GM19328 (cell line): ENCODE measurements around the gene KRT6B.
"Not testable (repeated sequence)": the region's sequence is repeated elsewhere in the genome, so short reads cannot be mapped to it uniquely, and the experiment has no call there.

ENCODE experiments used
- ATAC-seq: cut with Tn5 transposase; IDR thresholded peaks from one replicate; pipeline ENCODE4 v1.9.1; 2021; ENCODE audit warnings: mild to moderate bottlenecking, moderate library complexity; ENCODE audit not compliant: unreplicated experiment

KRT6B gene

DNA sequence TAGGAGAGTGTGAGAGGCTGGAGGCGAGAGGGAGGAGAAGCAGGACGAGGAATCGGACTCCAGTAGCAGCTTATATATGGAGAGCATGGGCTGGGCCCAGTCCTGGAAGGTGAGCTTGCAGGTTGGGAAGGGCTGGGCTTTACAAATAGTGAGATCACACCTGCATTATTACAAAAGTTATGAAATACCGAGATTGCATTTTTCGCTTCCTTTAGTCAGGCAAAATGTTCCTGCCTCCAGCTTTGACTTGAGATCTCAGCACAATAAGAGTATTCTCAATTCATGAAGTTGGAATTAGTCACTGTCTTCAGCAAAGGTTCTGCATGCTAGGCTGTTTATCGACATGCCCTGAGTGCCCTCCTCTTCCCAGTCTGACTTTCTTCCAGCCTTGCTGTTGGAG lies at the start of gene KRT6B:
TSS of gene KRT6B (minus strand) at position 46 of the 400 bp plus-strand sequence. CDS start 68 bp downstream, outside the sequence.
- ATAC-seq = no peak

DNA sequence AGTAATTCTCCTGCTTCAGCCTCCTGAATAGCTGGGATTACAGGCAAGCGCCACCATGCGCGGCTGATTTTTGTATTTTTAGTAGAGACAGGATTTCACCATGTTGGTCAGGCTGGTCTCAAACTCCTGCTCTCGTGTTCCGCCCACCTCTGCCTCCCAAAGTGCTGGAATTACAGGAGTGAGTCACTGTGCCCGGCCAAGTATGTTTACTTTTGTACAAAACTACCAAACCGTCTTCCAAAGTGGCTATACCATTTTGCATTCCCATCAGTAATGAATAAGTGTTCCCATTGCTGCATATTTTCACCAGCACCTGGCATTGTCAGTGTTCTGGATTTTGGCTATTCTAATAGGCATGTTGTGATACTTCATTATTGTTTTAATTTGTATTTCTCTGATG lies 49.5 kb upstream of the KRT6B start:
- ATAC-seq = no peak

GRCh38 chr12:52500574-52500973 lies 48.6 kb upstream of the KRT6B start:
- ATAC-seq = not testable (repeated sequence)

- ATAC-seq = no peak
Observed at GRCh38 chr12:52499806-52500560, 48.0 kb upstream of the KRT6B start.

DNA sequence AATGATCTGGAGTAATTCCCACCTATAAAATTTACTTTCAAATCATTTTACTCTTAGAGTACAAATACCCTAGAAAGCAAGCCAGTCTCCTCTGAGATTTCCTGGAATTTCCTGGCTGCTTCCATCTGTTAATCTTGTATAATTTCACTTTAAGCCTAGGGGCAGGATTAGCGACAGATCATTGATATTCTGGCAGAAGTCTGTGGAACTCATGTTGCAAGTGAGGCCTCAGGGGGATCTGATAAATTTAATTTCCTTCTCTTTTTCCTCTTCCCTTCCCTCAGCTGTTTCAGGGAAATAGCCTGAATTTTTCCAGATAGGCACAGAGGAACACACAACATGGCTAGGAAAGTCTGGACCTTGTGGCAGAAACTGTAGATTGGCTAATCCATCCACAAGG lies 47.0 kb upstream of the KRT6B start:
- ATAC-seq = no peak

GRCh38 chr12:52497975-52498374 lies 46.0 kb upstream of the KRT6B start:
- ATAC-seq = no peak

DNA sequence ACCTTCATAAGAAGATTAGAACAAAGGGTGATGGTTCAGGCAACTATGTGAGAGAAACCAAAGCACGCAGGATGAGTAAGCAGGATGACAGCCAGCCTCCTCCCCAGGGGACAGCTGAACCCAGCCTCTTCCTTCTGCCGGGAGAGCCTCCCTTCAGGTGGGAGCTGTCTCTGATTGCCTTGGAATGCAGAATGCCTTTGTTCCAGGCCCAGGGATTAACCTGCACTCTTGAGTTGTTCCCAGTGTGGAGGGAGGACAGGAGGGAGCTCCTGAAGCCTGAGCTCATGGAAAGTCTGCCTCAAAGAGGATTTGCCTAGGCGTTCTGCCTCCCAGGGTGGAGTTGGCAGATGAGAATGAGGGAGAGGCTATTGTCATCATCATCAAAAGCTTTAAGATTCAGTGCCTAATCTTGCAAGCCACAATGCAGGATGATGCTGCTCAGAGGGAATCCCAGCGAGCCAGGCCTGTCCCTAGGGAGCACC lies 44.7 kb upstream of the KRT6B start:
- ATAC-seq = no peak

GRCh38 chr12:52496054-52496453 lies 44.1 kb upstream of the KRT6B start:
- ATAC-seq = no peak

GRCh38 chr12:52495389-52495788 lies 43.4 kb upstream of the KRT6B start:
- no peak for ATAC-seq

- no peak for ATAC-seq
Observed at GRCh38 chr12:52494518-52494917, 42.6 kb upstream of the KRT6B start.

DNA sequence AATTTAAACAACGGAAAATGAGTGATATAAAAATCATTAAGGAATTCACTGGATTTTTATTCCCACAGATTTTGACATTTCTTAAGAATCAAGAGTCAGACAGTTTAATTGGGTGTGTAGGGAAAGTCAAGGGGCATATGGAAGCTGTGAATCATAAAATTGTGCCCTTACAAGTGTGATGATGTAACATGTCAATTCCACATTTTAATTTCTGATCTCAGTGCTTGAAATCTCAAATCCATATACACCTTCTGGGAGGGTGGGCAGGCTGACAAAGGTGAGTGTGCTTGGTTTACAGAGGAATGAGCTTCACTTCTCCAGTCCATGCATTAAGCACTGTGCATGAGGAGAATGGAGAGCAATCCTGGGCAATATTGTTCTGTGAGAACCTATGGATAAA lies 42.2 kb upstream of the KRT6B start:
- ATAC-seq = no peak

- no peak for ATAC-seq
Observed at GRCh38 chr12:52493172-52493571, 41.2 kb upstream of the KRT6B start, which contains the start of gene KRT6A. Gene KRT6A (minus strand): TSS chr12:52493257. CDS start chr12:52493188, 69 bp downstream.

DNA sequence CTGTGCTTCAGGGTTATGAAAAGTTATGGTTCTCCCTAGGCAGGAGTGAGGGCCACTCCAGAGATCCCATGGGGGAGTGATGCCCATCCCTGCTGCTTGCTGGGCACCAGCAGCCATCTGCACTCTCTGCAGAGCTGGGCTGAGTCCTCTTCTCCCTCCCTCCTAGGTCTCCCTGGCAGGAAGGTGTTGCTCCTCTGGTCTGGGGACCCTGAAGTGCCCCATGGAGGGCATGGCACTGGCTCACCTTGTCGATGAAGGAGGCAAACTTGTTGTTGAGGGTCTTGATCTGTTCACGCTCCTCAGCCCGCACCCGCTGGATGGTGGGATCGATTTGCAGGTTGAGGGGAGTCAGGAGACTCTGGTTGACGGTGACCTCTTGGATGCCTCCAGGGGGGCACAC lies 40.5 kb upstream of the KRT6B start:
- not testable (repeated sequence) for ATAC-seq

GRCh38 chr12:52491495-52491894 lies 39.5 kb upstream of the KRT6B start:
- ATAC-seq = not testable (repeated sequence)

GRCh38 chr12:52488736-52489135 lies 36.8 kb upstream of the KRT6B start:
- ATAC-seq = no peak

GRCh38 chr12:52487744-52488443 lies 35.9 kb upstream of the KRT6B start:
- ATAC-seq = not testable (repeated sequence)

DNA sequence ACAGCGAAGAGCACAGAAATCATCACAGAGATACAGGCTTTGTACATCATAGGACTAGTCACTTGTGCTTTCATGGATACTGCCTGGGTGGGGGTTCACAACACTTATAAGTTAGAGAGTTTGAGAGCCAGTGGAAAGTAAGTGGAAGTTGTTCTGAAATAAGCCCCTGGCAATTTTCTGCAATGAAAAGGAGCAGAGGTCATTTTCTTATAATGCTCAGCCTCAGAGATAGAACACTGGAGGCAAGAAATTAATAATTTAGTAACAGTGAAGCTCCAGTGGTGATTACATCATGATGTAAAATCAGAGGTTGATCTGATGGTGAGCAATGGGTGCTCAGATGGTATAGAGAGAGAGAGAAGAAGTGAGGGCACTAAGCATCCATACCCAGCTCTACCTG lies 35.3 kb upstream of the KRT6B start:
- ATAC-seq = no peak

DNA sequence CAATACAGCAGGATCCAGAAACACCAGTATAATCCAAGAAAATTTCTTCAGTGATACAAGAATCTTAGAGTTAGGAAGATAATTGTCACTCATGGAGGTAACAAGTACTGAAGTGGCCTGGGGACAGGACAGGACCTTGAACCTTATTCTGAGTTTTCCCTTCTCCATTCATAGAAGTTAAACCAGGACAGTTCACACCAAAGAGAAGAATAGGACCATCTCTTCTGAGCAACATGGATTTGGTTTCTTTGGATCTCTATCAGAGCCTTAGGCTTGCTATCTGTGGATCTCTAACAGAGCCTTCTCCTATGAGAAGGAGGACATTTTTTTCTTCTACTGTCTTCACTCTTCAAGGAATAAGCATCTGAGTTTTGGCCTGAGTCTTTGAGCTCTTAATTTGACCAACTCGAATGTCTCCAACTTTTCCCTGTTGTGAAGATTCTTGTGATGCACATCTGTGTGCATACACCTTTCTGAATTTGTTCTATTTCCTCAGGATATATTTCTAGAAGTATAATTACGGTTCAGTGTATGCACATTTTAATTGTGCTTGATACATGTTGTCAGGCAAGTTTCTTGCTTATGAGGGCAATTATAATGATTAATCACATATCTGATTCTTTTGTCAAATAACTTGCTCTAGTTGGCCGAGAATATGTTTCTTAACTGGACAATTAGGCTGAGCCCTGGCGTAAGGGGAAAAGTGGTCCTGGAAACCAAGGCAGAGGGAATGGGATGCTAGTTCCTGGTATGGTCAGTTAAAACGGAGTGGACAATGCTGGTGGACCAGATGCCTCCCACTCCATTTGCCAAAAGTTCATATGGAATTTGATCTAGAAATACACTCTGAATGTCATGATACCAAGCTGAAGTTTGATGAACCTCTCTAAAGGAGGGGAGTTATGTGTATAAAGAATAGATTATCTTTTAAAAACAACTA lies 34.5 kb upstream of the KRT6B start:
- no peak for ATAC-seq

GRCh38 chr12:52480073-52480472 lies 28.1 kb upstream of the KRT6B start:
- no peak for ATAC-seq

GRCh38 chr12:52477651-52478050 lies 25.7 kb upstream of the KRT6B start:
- ATAC-seq = no peak

DNA sequence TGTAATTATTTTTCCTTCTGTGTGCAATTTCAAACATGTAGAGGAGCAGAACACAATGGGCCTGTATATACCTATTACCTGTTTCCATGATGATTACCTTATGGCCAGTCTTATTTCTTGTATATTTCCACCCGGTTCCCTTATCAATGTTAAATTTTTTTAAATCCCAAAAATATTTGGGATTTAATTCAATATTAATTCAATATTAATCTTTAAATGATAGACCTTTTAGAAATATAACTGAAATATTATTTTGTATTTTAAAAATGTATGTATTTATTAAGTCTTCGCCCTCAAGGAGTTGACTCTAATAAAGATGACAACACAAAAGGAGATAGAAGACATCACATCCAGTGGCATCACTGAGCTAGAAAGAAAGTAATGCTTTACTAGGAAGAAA lies 22.3 kb upstream of the KRT6B start:
- ATAC-seq = no peak
